Measurements from ENCODE around the gene TAF11L13.

GRCh38 chr5:17614872-17615605 lies 16.8 kb upstream of the TAF11L13 start:
- no peak for TF ChIP-seq CTCF (IDR thresholded peaks at IDR 0.05)
- no peak for TF ChIP-seq POLR2AphosphoS5 (IDR thresholded peaks at IDR 0.05)
- TF ChIP-seq POLR2A (IDR thresholded peaks at IDR 0.05; ENCODE audit: low read depth): no peak
- no peak for TF ChIP-seq EP300 (IDR thresholded peaks at IDR 0.05)

Measured in esophagus muscularis mucosa (tissue), 4 donors.